Spleen (tissue), 7 donors: ENCODE data around the gene CD82.

Experiments used
- POLR2A ChIP-seq, 3 donors: fragments of 450-650 bp; IDR thresholded peaks; one replicate each; pipeline ENCODE4 v1.5.1; 2017; ENCODE audit warnings: antibody characterized with exemption in 3 of 3, mild to moderate bottlenecking in 1 of 3
- POLR2AphosphoS5 ChIP-seq, 3 donors: sonication (generic); formaldehyde crosslinking; IDR thresholded peaks; one replicate each; pipeline ENCODE4 v1.5.1; 2017; ENCODE audit warnings: antibody characterized with exemption in 3 of 3
- TF ChIP-seq, protein P1 (sequence below), 11 experiments: fragments of 200-600 bp in 7 of 11; fragments of 450-650 bp in 4 of 11; sonication (generic) in 4 of 11; IDR thresholded peaks in 8 of 11; conservative IDR thresholded peaks in 3 of 11; 1 replicate in 7 of 11; 2 replicates in 4 of 11; pipeline versions ENCODE4 v1.4.0 to v1.8.0; 2016 to 2021; ENCODE audit warnings: antibody characterized with exemption in 11 of 11, inconsistent platforms in 4 of 11, mild to moderate bottlenecking in 1 of 11
- donor health status: DM: no; HTN: no; CAD: no; lungs with moderate emphysema.
- donor health status: DM: no; HTN: no; CAD: no.
- donor health status: DM: no; HTN: no; CAD: no.

- TF ChIP-seq, protein P1, sequence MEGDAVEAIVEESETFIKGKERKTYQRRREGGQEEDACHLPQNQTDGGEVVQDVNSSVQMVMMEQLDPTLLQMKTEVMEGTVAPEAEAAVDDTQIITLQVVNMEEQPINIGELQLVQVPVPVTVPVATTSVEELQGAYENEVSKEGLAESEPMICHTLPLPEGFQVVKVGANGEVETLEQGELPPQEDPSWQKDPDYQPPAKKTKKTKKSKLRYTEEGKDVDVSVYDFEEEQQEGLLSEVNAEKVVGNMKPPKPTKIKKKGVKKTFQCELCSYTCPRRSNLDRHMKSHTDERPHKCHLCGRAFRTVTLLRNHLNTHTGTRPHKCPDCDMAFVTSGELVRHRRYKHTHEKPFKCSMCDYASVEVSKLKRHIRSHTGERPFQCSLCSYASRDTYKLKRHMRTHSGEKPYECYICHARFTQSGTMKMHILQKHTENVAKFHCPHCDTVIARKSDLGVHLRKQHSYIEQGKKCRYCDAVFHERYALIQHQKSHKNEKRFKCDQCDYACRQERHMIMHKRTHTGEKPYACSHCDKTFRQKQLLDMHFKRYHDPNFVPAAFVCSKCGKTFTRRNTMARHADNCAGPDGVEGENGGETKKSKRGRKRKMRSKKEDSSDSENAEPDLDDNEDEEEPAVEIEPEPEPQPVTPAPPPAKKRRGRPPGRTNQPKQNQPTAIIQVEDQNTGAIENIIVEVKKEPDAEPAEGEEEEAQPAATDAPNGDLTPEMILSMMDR (IDR thresholded peaks at IDR 0.05 in 8 of 11, conservative IDR thresholded peaks at IDR 0.05 in 3 of 11) = no peak
- TF ChIP-seq POLR2A (IDR thresholded peaks at IDR 0.05) (no peak), POLR2AphosphoS5 (IDR thresholded peaks at IDR 0.05) (no peak)
Observed at GRCh38 chr11:44564166-44564565, 1.3 kb upstream of the CD82 start.
